Lung (tissue), 16 donors: ENCODE data around the gene ATP5MC3. TPM values are rescaled to one million over a fixed set of nuclear protein-coding genes. Genes with fewer than 3 reads are reported as not detected.
"Not testable (repeated sequence)": the region's sequence is repeated elsewhere in the genome, so short reads cannot be mapped to it uniquely, and the experiment has no call there.

Source experiments
- ATAC-seq: fragments of 200-7000 bp; cut with Tn5 transposase; one replicate; pipeline ENCODE4 v1.9.1; 2020; ENCODE audit warnings: moderate number of reproducible peaks; ENCODE audit not compliant: insufficient read depth, low FRiP score
- DNase-seq, 3 donors: peaks; one replicate each; pipeline ENCODE4 v3.0.0-alpha.2; 2013 to 2017
- H3K27ac ChIP-seq, 2 donors: one replicate each; pipeline ENCODE4 v1.5.1; 2013; ENCODE audit warnings: mild to moderate bottlenecking in 2 of 2, moderate library complexity in 2 of 2, control low read depth in 1 of 2, inconsistent platforms in 1 of 2, low read depth in 1 of 2, low read length in 1 of 2
- H3K27me3 ChIP-seq, 3 donors: one replicate each; pipeline ENCODE4 v1.5.1; 2013; ENCODE audit warnings: low read length in 2 of 3; ENCODE audit not compliant: control insufficient read depth in 3 of 3, insufficient read depth in 3 of 3
- H3K36me3 ChIP-seq, 4 donors: one replicate each; pipeline ENCODE4 v1.5.1; 2013; ENCODE audit warnings: low read length in 4 of 4, mild to moderate bottlenecking in 1 of 4, moderate library complexity in 1 of 4; ENCODE audit not compliant: control insufficient read depth in 4 of 4, insufficient read depth in 4 of 4
- H3K4me1 ChIP-seq, 5 donors: one replicate each; pipeline ENCODE4 v1.5.1; 2013; ENCODE audit warnings: low read length in 5 of 5, mild to moderate bottlenecking in 2 of 5, moderate library complexity in 1 of 5; ENCODE audit not compliant: control insufficient read depth in 5 of 5, insufficient read depth in 5 of 5
- H3K4me3 ChIP-seq: one replicate; pipeline ENCODE4 v1.5.1; 2013; ENCODE audit warnings: mild to moderate bottlenecking, control low read depth, moderate library complexity
- H3K9ac ChIP-seq, 2 donors: one replicate each; pipeline ENCODE4 v1.5.1; 2013; ENCODE audit warnings: low read length in 2 of 2, control low read depth in 1 of 2; ENCODE audit not compliant: insufficient read depth in 1 of 2
- H3K9me3 ChIP-seq, 4 donors: one replicate each; pipeline ENCODE4 v1.5.1; 2013; ENCODE audit warnings: low read length in 3 of 4, mild to moderate bottlenecking in 1 of 4, moderate library complexity in 1 of 4; ENCODE audit not compliant: control insufficient read depth in 4 of 4, insufficient read depth in 3 of 4
- WGBS, 2 donors: extraction: QIAGEN DNeasy Blood & Tissue Kit; methylation state at CpG; one replicate each; pipeline ENCODE4 v1.1.7; 2013; 5-methylcytosine and 5-hydroxymethylcytosine counted together
- long read RNA-seq, 5 donors: transcript quantifications; one replicate each; lab custom pipeline, GENCODE V29; 2026
- polyA plus RNA-seq, 2 donors: library from polyadenylated mRNA; stranded (reverse); fragments of 200-250 nt; gene quantifications; one replicate each; pipeline ENCODE4 v1.2.1, GENCODE V29; 2013
- total RNA-seq, 2 donors: library from RNA; depleted of rRNA in 1 of 2; stranded (reverse); fragments of >200 nt in 1 of 2; gene quantifications; one replicate each; pipeline ENCODE4 v1.2.1, GENCODE V29; 2014 to 2021
- TF ChIP-seq, protein P1 (sequence below): IDR thresholded peaks from 2 replicates; pipeline ENCODE4 v1.5.1; 2012; ENCODE audit warnings: mild to moderate bottlenecking; ENCODE audit errors: control extremely low read depth, extremely low read depth
- donor health status: control.
- donor health status: control.
- donor health status: Bipolar disorder and iron deficiency.
- donor health status: healthy.
- donor health status: DM: yes; HTN: yes; CAD: no.

Gene ATP5MC3
- total RNA-seq (100 to 1,000 TPM in 1 of 2 donors, 10 to 100 TPM in 1; 72.0 to 183 TPM), polyA plus RNA-seq (100 to 1,000 TPM; 172 to 255 TPM)
- long read RNA-seq, donor 1, full-length matches to known transcripts = 168 of 350 reads
- long read RNA-seq, donor 1, partial matches to known transcripts = 149 of 350 reads
- long read RNA-seq, donor 1, other reads (novel, unspliced or antisense) = 33 of 350 reads
- long read RNA-seq, donor 2, full-length matches to known transcripts = 62 of 128 reads
- long read RNA-seq, donor 2, partial matches to known transcripts = 55 of 128 reads
- long read RNA-seq, donor 2, other reads (novel, unspliced or antisense) = 11 of 128 reads
- long read RNA-seq, donor 3, full-length matches to known transcripts = 111 of 168 reads
- long read RNA-seq, donor 3, partial matches to known transcripts = 48 of 168 reads
- long read RNA-seq, donor 3, other reads (novel, unspliced or antisense) = 9 of 168 reads
- long read RNA-seq, donor 4, full-length matches to known transcripts = 93 of 213 reads
- long read RNA-seq, donor 4, partial matches to known transcripts = 100 of 213 reads
- long read RNA-seq, donor 4, other reads (novel, unspliced or antisense) = 20 of 213 reads
- long read RNA-seq, donor 5, full-length matches to known transcripts = 219 of 402 reads
- long read RNA-seq, donor 5, partial matches to known transcripts = 151 of 402 reads
- long read RNA-seq, donor 5, other reads (novel, unspliced or antisense) = 32 of 402 reads

DNA sequence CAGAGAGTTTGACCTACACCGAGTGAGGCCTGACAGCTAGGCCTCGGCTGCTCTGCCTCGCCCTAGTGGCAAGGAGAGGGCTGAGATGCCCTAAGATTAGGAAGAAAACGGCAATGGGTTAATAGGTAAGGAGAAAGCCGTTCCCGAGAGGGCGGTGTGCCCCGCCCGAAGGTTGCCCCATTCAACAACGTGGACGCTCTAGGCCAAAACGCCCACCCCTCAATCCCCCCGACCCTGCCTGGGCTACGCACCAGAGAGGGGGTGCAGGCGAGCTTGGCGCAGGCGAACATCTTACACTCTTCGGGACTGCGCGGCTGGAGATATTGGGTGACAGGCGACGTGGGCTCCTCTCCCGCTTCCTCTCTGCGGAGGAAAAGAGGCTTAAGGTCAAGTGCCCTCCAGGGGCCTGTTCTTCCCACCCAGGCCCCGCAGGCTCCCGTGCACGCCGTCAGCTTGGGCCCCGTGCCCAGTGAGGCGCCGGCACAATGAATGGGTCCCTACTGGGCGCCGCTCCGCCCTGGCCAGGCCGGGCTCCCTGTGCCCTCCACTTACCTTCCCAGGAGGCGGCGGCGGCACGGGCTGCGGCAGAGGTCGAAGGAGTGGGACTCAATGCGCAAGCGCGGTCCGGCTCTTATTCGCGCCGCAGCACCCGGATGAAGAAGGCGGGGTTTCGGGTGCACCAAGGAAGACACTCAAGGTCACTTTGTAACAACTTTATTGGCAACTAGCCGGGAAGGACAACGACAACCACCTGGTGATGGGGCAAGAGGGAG, at the start of gene ATP5MC3:
Gene ATP5MC3, minus strand, starts transcription at position 607 of the 773 bp plus-strand sequence. Its CDS starts 317 bp downstream, at position 290.
- H3K27ac ChIP-seq = peak within 1 kb of the TSS; percentile 93 to 94
- ATAC-seq (peak; percentile 94), DNase-seq (peak; percentile 92 to 95 (median 95))
- peak within 1 kb of the TSS; percentile 88 to 90 for H3K9ac ChIP-seq
- peaks cover 4 to 18% (median 17%) of the 10 kb centered on the region in 4 donors for H3K36me3 ChIP-seq
- H3K4me1 ChIP-seq = peaks cover 0 to 13% (median 0%) of the 10 kb centered on the region in 5 donors
- H3K27me3 ChIP-seq = no peaks in the 10 kb centered on the region
- TF ChIP-seq, protein P1, sequence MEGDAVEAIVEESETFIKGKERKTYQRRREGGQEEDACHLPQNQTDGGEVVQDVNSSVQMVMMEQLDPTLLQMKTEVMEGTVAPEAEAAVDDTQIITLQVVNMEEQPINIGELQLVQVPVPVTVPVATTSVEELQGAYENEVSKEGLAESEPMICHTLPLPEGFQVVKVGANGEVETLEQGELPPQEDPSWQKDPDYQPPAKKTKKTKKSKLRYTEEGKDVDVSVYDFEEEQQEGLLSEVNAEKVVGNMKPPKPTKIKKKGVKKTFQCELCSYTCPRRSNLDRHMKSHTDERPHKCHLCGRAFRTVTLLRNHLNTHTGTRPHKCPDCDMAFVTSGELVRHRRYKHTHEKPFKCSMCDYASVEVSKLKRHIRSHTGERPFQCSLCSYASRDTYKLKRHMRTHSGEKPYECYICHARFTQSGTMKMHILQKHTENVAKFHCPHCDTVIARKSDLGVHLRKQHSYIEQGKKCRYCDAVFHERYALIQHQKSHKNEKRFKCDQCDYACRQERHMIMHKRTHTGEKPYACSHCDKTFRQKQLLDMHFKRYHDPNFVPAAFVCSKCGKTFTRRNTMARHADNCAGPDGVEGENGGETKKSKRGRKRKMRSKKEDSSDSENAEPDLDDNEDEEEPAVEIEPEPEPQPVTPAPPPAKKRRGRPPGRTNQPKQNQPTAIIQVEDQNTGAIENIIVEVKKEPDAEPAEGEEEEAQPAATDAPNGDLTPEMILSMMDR = no peak
- no peaks in the 10 kb centered on the region for H3K9me3 ChIP-seq
- H3K4me3 ChIP-seq = peak within 1 kb of the TSS; percentile 83
- WGBS, 2 donors = 1% methylated on average over 53 of the region's 53 CpGs

DNA sequence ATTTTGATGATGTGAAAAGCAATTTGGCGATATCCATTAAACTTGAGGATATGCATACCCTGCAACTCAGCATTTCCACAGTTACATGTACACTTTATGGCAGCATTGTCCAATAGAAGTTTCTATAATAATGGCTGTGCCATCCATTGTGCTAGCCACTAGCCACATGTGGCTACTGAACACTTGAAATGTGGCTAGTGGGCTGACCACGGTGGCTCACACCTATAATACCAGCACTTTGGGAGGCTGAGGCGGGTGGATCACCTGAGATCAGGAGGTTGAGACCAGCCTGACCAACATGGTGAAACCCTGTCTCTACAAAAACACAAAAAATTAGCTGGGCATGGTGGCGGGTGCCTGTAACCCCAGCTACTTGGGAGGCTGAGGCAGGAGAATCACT, 47.1 kb upstream of the ATP5MC3 start:
- H3K4me3 ChIP-seq, H3K27ac ChIP-seq, H3K36me3 ChIP-seq, ATAC-seq, H3K9me3 ChIP-seq, H3K27me3 ChIP-seq, H3K9ac ChIP-seq, H3K4me1 ChIP-seq, DNase-seq: not testable (repeated sequence)
- 73 to 83% methylated on average over 4 of the region's 4 CpGs for WGBS, 2 donors

DNA sequence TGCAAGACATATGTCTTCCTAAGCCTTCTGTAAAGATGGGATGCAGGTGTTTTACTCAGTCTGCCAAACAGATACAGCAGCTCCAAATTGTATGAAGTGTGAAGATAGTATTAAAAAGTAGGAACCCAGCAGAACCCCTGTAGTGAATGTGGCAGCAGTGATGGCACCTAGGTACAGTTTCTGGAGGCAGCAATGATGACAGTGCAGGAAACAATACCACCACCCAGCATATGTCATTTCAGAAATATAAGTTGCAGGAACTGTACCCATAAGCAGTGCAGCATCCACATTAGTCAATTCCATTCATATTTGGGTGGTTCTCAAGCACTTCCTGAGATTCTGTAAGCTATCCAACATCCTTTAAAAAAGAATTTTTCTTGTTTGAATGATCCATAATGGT, 46.7 kb upstream of the ATP5MC3 start:
- Histone ChIP-seq H3K9me3 (no peaks in the 10 kb centered on the region), H3K9ac (no peak overlapping the region), H3K27me3 (peaks cover 0 to 4% (median 0%) of the 10 kb centered on the region in 3 donors), H3K36me3 (no peaks in the 10 kb centered on the region), H3K27ac (no peak overlapping the region), H3K4me3 (no peak overlapping the region), H3K4me1 (no peaks in the 10 kb centered on the region)
- no peak for DNase-seq
- TF ChIP-seq, protein P1 = no peak
- no peak for ATAC-seq

DNA sequence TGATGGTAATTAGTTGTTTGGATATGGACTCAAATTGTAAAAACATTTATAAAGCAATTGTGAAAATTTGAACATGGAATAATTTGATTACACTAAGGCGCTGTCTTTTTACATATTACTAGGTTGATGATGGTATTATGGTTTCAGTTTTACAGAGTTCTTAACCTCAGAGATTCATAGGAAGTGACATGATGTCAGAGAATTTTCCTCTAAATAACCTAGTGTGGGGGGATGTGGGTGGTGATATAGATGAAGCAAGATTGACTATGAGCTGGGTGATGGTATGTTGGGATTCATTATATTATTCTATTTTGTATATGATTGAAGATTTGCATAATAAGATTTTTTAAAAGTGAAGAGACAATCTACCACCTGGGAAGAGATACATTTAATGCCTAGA, 45.9 kb upstream of the ATP5MC3 start:
- no peak overlapping the region for H3K4me3 ChIP-seq

More for the DNA sequence above, 45.9 kb upstream of the ATP5MC3 start:
- 89 to 90% methylated on average over 1 of the region's 1 CpG for WGBS, 2 donors
- Histone ChIP-seq H3K9ac (no peak overlapping the region), H3K27me3 (peaks cover 0 to 4% (median 0%) of the 10 kb centered on the region in 3 donors), H3K4me1 (no peaks in the 10 kb centered on the region), H3K27ac (no peak overlapping the region), H3K9me3 (no peaks in the 10 kb centered on the region), H3K36me3 (no peaks in the 10 kb centered on the region)
- ATAC-seq = no peak
- TF ChIP-seq, protein P1 = no peak
- no peak for DNase-seq
